GM18858 (cell line): Measurements from ENCODE around the gene SMAD5.

Experiments used
- ATAC-seq: cut with Tn5 transposase; IDR thresholded peaks from one replicate; pipeline ENCODE4 v1.9.1; 2021; ENCODE audit not compliant: unreplicated experiment

SMAD5 gene

GRCh38 chr5:136114414-136115125, 18.1 kb upstream of the SMAD5 start:
- no peak for ATAC-seq

- no peak for ATAC-seq
Observed at GRCh38 chr5:136115183-136115865, 17.3 kb upstream of the SMAD5 start.

GRCh38 chr5:136120529-136120928, 12.1 kb upstream of the SMAD5 start:
- no peak for ATAC-seq

GRCh38 chr5:136123236-136123768, 9.3 kb upstream of the SMAD5 start:
- ATAC-seq = no peak

- ATAC-seq = no peak
Observed at GRCh38 chr5:136127560-136127959, 5.1 kb upstream of the SMAD5 start.

GRCh38 chr5:136128481-136128880, 4.2 kb upstream of the SMAD5 start:
- ATAC-seq = no peak

GRCh38 chr5:136129445-136129844, 3.2 kb upstream of the SMAD5 start:
- no peak for ATAC-seq

GRCh38 chr5:136130581-136130980, 2.1 kb upstream of the SMAD5 start:
- no peak for ATAC-seq

- no peak for ATAC-seq
Observed at GRCh38 chr5:136132087-136132486, 558 bp upstream of the SMAD5 start.

GRCh38 chr5:136133222-136133921, 727 bp downstream of the SMAD5 start:
- peak; percentile 21 for ATAC-seq

GRCh38 chr5:136133922-136134379, 1.3 kb downstream of the SMAD5 start:
- ATAC-seq = no peak

GRCh38 chr5:136134653-136135052, 2.0 kb downstream of the SMAD5 start:
- no peak for ATAC-seq

GRCh38 chr5:136135536-136135935, 2.9 kb downstream of the SMAD5 start:
- no peak for ATAC-seq

GRCh38 chr5:136137497-136138220, 5.0 kb downstream of the SMAD5 start:
- no peak for ATAC-seq

- ATAC-seq = peak; percentile 88
Observed at GRCh38 chr5:136141561-136141960, 8.9 kb downstream of the SMAD5 start.

- no peak for ATAC-seq
Observed at GRCh38 chr5:136143312-136143711, 10.7 kb downstream of the SMAD5 start.

- ATAC-seq = no peak
Observed at GRCh38 chr5:136143763-136144162, 11.1 kb downstream of the SMAD5 start.

GRCh38 chr5:136145030-136145429, 12.4 kb downstream of the SMAD5 start:
- ATAC-seq = peak; percentile 59

- no peak for ATAC-seq
Observed at GRCh38 chr5:136146201-136146600, 13.6 kb downstream of the SMAD5 start.

GRCh38 chr5:136147632-136148031, 15.0 kb downstream of the SMAD5 start:
- no peak for ATAC-seq

- no peak for ATAC-seq
Observed at GRCh38 chr5:136149891-136150290, 17.2 kb downstream of the SMAD5 start.
